Measurements from ENCODE around the gene NUDT14.

DNA sequence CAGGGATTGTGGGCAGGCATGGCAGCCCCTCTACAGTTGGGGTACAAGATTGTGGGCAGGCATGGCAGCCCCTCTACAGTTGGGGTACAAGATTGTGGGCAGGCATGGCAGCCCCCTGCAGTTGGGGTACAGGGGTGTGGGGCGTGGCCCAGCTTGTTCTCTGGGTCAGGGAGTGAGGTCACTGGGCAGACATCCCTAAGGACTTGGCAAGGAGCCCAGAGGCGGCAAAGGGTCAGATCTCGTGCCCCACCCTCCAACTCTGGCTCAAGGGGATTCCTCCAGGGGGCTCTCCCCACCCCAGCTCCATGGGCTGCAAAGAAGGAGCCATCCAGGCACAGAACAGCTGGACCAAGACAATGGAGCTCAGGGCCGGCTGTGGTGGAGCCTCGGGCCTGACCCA is 25.8 kb upstream of the NUDT14 start:
- TF ChIP-seq SUZ12 (IDR thresholded peaks at IDR 0.05; ENCODE audit: extremely low read depth, insufficient read depth, insufficient read length) (no peak), ZNF274 (IDR thresholded peaks at IDR 0.05; ENCODE audit: low read depth, low read length) (no peak), YY1 (IDR thresholded peaks at IDR 0.05; ENCODE audit: insufficient read depth, insufficient read length) (no peak)
